ENCODE results near the gene LPO.

Gene LPO

DNA sequence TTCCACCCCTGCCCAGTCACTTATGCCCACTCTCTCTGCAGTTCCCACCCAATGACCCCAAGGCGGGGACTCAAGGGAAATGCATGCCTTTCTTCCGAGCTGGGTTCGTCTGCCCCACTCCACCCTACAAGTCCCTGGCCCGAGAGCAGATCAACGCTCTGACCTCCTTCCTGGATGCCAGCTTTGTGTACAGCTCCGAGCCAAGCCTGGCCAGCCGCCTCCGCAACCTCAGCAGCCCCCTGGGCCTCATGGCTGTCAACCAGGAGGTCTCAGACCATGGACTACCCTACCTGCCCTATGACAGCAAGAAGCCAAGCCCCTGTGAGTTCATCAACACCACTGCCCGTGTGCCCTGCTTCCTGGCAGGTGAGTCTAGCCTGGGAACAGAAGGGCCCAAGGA is 13.8 kb downstream of the LPO start:
- TF ChIP-seq CREB1 (IDR thresholded peaks at IDR 0.05; ENCODE audit: low read depth) (no peak), TEAD4 (IDR thresholded peaks at IDR 0.05) (no peak), EGR1 (IDR thresholded peaks at IDR 0.05) (no peak)
- TF ChIP-seq, protein P1, sequence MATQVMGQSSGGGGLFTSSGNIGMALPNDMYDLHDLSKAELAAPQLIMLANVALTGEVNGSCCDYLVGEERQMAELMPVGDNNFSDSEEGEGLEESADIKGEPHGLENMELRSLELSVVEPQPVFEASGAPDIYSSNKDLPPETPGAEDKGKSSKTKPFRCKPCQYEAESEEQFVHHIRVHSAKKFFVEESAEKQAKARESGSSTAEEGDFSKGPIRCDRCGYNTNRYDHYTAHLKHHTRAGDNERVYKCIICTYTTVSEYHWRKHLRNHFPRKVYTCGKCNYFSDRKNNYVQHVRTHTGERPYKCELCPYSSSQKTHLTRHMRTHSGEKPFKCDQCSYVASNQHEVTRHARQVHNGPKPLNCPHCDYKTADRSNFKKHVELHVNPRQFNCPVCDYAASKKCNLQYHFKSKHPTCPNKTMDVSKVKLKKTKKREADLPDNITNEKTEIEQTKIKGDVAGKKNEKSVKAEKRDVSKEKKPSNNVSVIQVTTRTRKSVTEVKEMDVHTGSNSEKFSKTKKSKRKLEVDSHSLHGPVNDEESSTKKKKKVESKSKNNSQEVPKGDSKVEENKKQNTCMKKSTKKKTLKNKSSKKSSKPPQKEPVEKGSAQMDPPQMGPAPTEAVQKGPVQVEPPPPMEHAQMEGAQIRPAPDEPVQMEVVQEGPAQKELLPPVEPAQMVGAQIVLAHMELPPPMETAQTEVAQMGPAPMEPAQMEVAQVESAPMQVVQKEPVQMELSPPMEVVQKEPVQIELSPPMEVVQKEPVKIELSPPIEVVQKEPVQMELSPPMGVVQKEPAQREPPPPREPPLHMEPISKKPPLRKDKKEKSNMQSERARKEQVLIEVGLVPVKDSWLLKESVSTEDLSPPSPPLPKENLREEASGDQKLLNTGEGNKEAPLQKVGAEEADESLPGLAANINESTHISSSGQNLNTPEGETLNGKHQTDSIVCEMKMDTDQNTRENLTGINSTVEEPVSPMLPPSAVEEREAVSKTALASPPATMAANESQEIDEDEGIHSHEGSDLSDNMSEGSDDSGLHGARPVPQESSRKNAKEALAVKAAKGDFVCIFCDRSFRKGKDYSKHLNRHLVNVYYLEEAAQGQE (IDR thresholded peaks at IDR 0.05; ENCODE audit: low read depth) = no peak

- no peak for TF ChIP-seq TCF12 (IDR thresholded peaks at IDR 0.05; ENCODE audit: low read depth)
- no peak for TF ChIP-seq EP300 (IDR thresholded peaks at IDR 0.05; ENCODE audit: borderline replicate concordance)
- TF ChIP-seq USF1 (IDR thresholded peaks at IDR 0.05) = no peak
- no peak for TF ChIP-seq CEBPB (IDR thresholded peaks at IDR 0.05)
- TF ChIP-seq EGR1 (IDR thresholded peaks at IDR 0.05) = no peak
- no peak for TF ChIP-seq YY1 (IDR thresholded peaks at IDR 0.05; ENCODE audit: low read depth)
- no peak for TF ChIP-seq NFIC (IDR thresholded peaks at IDR 0.05)
- no peak for TF ChIP-seq TAF1 (IDR thresholded peaks at IDR 0.05; ENCODE audit: low read depth)
- TF ChIP-seq CREB1 (IDR thresholded peaks at IDR 0.05; ENCODE audit: low read depth) = no peak
- TF ChIP-seq FOXM1 (IDR thresholded peaks at IDR 0.05; ENCODE audit: borderline replicate concordance, low read depth) = no peak
Measured at GRCh38 chr17:58253082-58253481, 14.7 kb downstream of the LPO start.

DNA sequence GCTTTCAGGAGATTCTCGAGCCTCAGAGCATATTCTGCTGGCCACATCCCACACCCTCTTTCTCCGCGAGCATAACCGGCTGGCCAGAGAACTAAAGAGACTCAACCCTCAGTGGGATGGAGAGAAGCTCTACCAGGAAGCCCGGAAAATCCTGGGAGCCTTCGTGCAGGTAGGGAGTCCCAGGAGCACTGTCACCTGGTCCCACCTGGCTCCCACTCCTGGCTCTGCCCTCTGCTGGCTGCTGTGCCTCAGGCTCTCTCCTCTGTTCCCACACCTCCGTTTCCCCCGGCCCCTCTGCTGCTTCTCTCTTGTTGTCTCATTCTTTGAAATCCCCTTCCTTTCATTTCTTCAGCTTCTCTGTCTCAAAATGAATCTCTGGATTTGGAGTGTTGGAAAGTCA is 16.4 kb downstream of the LPO start:
- TF ChIP-seq TEAD4 (IDR thresholded peaks at IDR 0.05) = no peak
- TF ChIP-seq YY1 (IDR thresholded peaks at IDR 0.05; ENCODE audit: low read depth) = no peak
- TF ChIP-seq NFIC (IDR thresholded peaks at IDR 0.05) = no peak
- no peak for TF ChIP-seq EGR1 (IDR thresholded peaks at IDR 0.05)
- TF ChIP-seq TAF1 (IDR thresholded peaks at IDR 0.05; ENCODE audit: low read depth) = no peak
- no peak for TF ChIP-seq USF1 (IDR thresholded peaks at IDR 0.05)
- TF ChIP-seq, protein P2, sequence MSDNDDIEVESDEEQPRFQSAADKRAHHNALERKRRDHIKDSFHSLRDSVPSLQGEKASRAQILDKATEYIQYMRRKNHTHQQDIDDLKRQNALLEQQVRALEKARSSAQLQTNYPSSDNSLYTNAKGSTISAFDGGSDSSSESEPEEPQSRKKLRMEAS (IDR thresholded peaks at IDR 0.05) = no peak
- no peak for TF ChIP-seq TCF12 (IDR thresholded peaks at IDR 0.05; ENCODE audit: low read depth)
- no peak for TF ChIP-seq CEBPB (IDR thresholded peaks at IDR 0.05)

DNA sequence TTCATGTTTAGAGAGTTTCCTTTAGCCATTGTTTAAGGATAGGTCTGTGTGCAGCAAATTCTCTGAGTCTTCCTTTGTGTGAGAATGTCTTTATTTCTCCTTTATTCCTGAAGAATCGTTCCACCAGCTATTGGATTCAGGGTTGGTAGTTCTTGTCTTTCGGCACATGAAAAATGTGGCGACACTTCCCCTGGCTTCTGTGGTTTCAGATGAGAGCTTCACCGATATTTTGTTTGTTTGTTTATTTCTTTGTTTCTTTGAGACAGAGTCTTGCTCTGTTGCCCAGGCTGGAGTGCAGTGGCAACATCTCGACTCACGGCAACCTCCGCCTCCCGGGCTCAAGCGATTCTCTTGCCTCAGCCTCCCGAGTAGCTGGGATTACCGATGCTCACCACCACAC is 23.8 kb downstream of the LPO start:
- TF ChIP-seq, protein P2 (IDR thresholded peaks at IDR 0.05) = no peak
- no peak for TF ChIP-seq RAD21 (IDR thresholded peaks at IDR 0.05; ENCODE audit: low read depth)
- TF ChIP-seq NFIC (IDR thresholded peaks at IDR 0.05) = no peak

DNA sequence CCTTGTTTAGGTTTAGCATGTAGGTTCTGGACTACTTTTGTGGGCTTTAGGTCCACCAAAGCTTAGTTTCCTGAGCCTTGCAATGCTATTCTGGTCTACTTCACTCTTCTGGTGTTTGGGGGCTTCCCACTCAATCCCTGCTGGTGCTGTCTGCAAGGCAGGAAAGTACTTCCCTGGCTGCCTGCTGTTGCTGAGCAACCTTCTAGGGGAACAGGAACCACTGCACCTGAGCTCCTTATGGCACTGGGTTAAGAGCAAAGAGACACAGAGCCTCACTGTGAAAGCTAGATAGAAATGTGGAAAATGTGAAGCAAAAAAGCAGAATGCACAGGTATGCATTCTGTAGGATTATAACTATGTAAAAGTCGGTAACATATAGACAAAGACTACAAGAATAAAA is 25.4 kb downstream of the LPO start:
- TF ChIP-seq ZBTB7A (IDR thresholded peaks at IDR 0.05; ENCODE audit: low read depth) (no peak), CREB1 (IDR thresholded peaks at IDR 0.05; ENCODE audit: low read depth) (no peak), FOXM1 (IDR thresholded peaks at IDR 0.05; ENCODE audit: borderline replicate concordance, low read depth) (no peak), EP300 (IDR thresholded peaks at IDR 0.05; ENCODE audit: borderline replicate concordance) (no peak), TAF1 (IDR thresholded peaks at IDR 0.05; ENCODE audit: low read depth) (no peak), TCF12 (IDR thresholded peaks at IDR 0.05; ENCODE audit: low read depth) (no peak), NFIC (IDR thresholded peaks at IDR 0.05) (no peak), CEBPB (IDR thresholded peaks at IDR 0.05) (no peak), USF1 (IDR thresholded peaks at IDR 0.05) (no peak), TEAD4 (IDR thresholded peaks at IDR 0.05) (no peak), EGR1 (IDR thresholded peaks at IDR 0.05) (no peak), YY1 (IDR thresholded peaks at IDR 0.05; ENCODE audit: low read depth) (no peak), RAD21 (IDR thresholded peaks at IDR 0.05; ENCODE audit: low read depth) (no peak)
- TF ChIP-seq, protein P1 (IDR thresholded peaks at IDR 0.05; ENCODE audit: low read depth) = no peak
- TF ChIP-seq, protein P2 (IDR thresholded peaks at IDR 0.05) = no peak

GRCh38 chr17:58264407-58265103 is 26.2 kb downstream of the LPO start:
- TF ChIP-seq CREB1 (IDR thresholded peaks at IDR 0.05; ENCODE audit: low read depth) = no peak
- TF ChIP-seq TEAD4 (IDR thresholded peaks at IDR 0.05) = no peak
- no peak for TF ChIP-seq NFIC (IDR thresholded peaks at IDR 0.05)
- no peak for TF ChIP-seq TCF12 (IDR thresholded peaks at IDR 0.05; ENCODE audit: low read depth)
- no peak for TF ChIP-seq EP300 (IDR thresholded peaks at IDR 0.05; ENCODE audit: borderline replicate concordance)
- TF ChIP-seq, protein P2 (IDR thresholded peaks at IDR 0.05) = no peak
- TF ChIP-seq EGR1 (IDR thresholded peaks at IDR 0.05) = no peak
- TF ChIP-seq, protein P1 (IDR thresholded peaks at IDR 0.05; ENCODE audit: low read depth) = no peak
- no peak for TF ChIP-seq ZBTB7A (IDR thresholded peaks at IDR 0.05; ENCODE audit: low read depth)
- no peak for TF ChIP-seq USF1 (IDR thresholded peaks at IDR 0.05)
- TF ChIP-seq FOXM1 (IDR thresholded peaks at IDR 0.05; ENCODE audit: borderline replicate concordance, low read depth) = no peak
- TF ChIP-seq TAF1 (IDR thresholded peaks at IDR 0.05; ENCODE audit: low read depth) = no peak
- TF ChIP-seq YY1 (IDR thresholded peaks at IDR 0.05; ENCODE audit: low read depth) = no peak
- TF ChIP-seq CEBPB (IDR thresholded peaks at IDR 0.05) = no peak
- no peak for TF ChIP-seq RAD21 (IDR thresholded peaks at IDR 0.05; ENCODE audit: low read depth)
